ENCODE results near the gene EPS8.

The EPS8 gene

GRCh38 chr12:15772405-15773018, 16.7 kb downstream of the EPS8 start:
- Histone ChIP-seq H3K27me3 (replicated peaks; ENCODE audit: insufficient read depth, low read length) (no peaks in the 10 kb centered on the region), H3K4me3 (ENCODE audit: low read length) (no peak overlapping the region), H3K9me3 (replicated peaks; ENCODE audit: insufficient read depth, low read length) (no peaks in the 10 kb centered on the region), H3K36me3 (replicated peaks; ENCODE audit: insufficient read depth, low read length) (no peaks in the 10 kb centered on the region), H3F3A (ENCODE audit: insufficient read depth, low read length) (no peaks in the 10 kb centered on the region), H3K27ac (ENCODE audit: low read length) (no peak overlapping the region), H2AFZ (ENCODE audit: low read length) (no peak overlapping the region), H3K79me2 (ENCODE audit: low read length) (no peaks in the 10 kb centered on the region), H3K4me1 (ENCODE audit: low read length) (no peaks in the 10 kb centered on the region), H3K4me2 (ENCODE audit: low read depth, low read length) (no peak overlapping the region), H4K20me1 (ENCODE audit: insufficient read depth, low read length) (no peaks in the 10 kb centered on the region), H3K9me2 (replicated peaks; ENCODE audit: insufficient read depth, low read length) (no peaks in the 10 kb centered on the region), H3K9ac (ENCODE audit: low read length) (no peak overlapping the region)
- TF ChIP-seq, protein P1, sequence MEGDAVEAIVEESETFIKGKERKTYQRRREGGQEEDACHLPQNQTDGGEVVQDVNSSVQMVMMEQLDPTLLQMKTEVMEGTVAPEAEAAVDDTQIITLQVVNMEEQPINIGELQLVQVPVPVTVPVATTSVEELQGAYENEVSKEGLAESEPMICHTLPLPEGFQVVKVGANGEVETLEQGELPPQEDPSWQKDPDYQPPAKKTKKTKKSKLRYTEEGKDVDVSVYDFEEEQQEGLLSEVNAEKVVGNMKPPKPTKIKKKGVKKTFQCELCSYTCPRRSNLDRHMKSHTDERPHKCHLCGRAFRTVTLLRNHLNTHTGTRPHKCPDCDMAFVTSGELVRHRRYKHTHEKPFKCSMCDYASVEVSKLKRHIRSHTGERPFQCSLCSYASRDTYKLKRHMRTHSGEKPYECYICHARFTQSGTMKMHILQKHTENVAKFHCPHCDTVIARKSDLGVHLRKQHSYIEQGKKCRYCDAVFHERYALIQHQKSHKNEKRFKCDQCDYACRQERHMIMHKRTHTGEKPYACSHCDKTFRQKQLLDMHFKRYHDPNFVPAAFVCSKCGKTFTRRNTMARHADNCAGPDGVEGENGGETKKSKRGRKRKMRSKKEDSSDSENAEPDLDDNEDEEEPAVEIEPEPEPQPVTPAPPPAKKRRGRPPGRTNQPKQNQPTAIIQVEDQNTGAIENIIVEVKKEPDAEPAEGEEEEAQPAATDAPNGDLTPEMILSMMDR (IDR thresholded peaks at IDR 0.05; ENCODE audit: low read length) = peak; percentile 37
- TF ChIP-seq EZH2phosphoT487 (IDR thresholded peaks at IDR 0.05; ENCODE audit: low read length) = no peak
- DNase-seq = no peak

GRCh38 chr12:15770581-15770980, 18.6 kb downstream of the EPS8 start:
- no peak overlapping the region for H3K27ac ChIP-seq (ENCODE audit: low read length)
- no peak overlapping the region for H3K4me2 ChIP-seq (ENCODE audit: low read depth, low read length)
- TF ChIP-seq EZH2phosphoT487 (IDR thresholded peaks at IDR 0.05; ENCODE audit: low read length) (no peak), EZH2 (optimal IDR thresholded peaks at IDR 0.05; ENCODE audit: low read depth, low read length) (no peak)
- TF ChIP-seq, protein P1 (IDR thresholded peaks at IDR 0.05; ENCODE audit: low read length) = no peak
- H3K79me2 ChIP-seq (ENCODE audit: low read length) = no peaks in the 10 kb centered on the region
- no peak overlapping the region for H3K9ac ChIP-seq (ENCODE audit: low read length)
- no peaks in the 10 kb centered on the region for H3F3A ChIP-seq (ENCODE audit: insufficient read depth, low read length)
- H4K20me1 ChIP-seq (ENCODE audit: insufficient read depth, low read length) = no peaks in the 10 kb centered on the region
- no peaks in the 10 kb centered on the region for H3K36me3 ChIP-seq (replicated peaks; ENCODE audit: insufficient read depth, low read length)
- H2AFZ ChIP-seq (ENCODE audit: low read length) = no peak overlapping the region
- no peaks in the 10 kb centered on the region for H3K27me3 ChIP-seq (replicated peaks; ENCODE audit: insufficient read depth, low read length)
- no peak for DNase-seq
- H3K4me1 ChIP-seq (ENCODE audit: low read length) = no peaks in the 10 kb centered on the region
- H3K4me3 ChIP-seq (ENCODE audit: low read length) = no peak overlapping the region
- no peaks in the 10 kb centered on the region for H3K9me2 ChIP-seq (replicated peaks; ENCODE audit: insufficient read depth, low read length)
- H3K9me3 ChIP-seq (replicated peaks; ENCODE audit: insufficient read depth, low read length) = no peaks in the 10 kb centered on the region

- Histone ChIP-seq H3K4me1 (ENCODE audit: low read length) (no peaks in the 10 kb centered on the region), H3K27ac (ENCODE audit: low read length) (no peak overlapping the region), H3K4me2 (ENCODE audit: low read depth, low read length) (no peak overlapping the region), H3K79me2 (ENCODE audit: low read length) (no peaks in the 10 kb centered on the region), H3K9ac (ENCODE audit: low read length) (no peak overlapping the region), H3K9me2 (replicated peaks; ENCODE audit: insufficient read depth, low read length) (no peaks in the 10 kb centered on the region), H3K9me3 (replicated peaks; ENCODE audit: insufficient read depth, low read length) (no peaks in the 10 kb centered on the region), H3K27me3 (replicated peaks; ENCODE audit: insufficient read depth, low read length) (no peaks in the 10 kb centered on the region), H3K36me3 (replicated peaks; ENCODE audit: insufficient read depth, low read length) (no peaks in the 10 kb centered on the region), H3K4me3 (ENCODE audit: low read length) (no peak overlapping the region), H3F3A (ENCODE audit: insufficient read depth, low read length) (no peaks in the 10 kb centered on the region), H2AFZ (ENCODE audit: low read length) (no peak overlapping the region), H4K20me1 (ENCODE audit: insufficient read depth, low read length) (no peaks in the 10 kb centered on the region)
- no peak for DNase-seq
- TF ChIP-seq EZH2 (optimal IDR thresholded peaks at IDR 0.05; ENCODE audit: low read depth, low read length) = no peak
- no peak for TF ChIP-seq EZH2phosphoT487 (IDR thresholded peaks at IDR 0.05; ENCODE audit: low read length)
Observed at GRCh38 chr12:15770021-15770420, 19.2 kb downstream of the EPS8 start.

DNA sequence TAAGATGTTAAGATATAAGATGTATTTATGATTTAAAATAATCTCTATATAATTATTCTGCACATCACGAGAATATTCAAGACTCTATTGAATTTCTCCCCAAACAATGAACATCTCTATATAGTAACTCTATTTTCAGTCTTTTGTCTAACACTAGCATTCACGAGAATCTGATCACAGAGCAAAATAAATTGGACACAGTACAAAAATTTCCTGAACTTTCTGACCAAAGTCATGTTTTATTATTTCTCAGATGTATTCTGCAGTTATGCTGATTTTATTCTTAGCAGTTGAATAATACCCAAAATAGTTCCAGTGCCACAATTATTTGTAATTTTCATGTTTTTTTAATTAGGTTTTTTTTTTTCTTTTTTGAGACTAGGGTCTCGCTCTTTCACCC, 19.6 kb downstream of the EPS8 start:
- no peak overlapping the region for H3K4me3 ChIP-seq (ENCODE audit: low read length)
- no peaks in the 10 kb centered on the region for H4K20me1 ChIP-seq (ENCODE audit: insufficient read depth, low read length)
- H3F3A ChIP-seq (ENCODE audit: insufficient read depth, low read length) = no peaks in the 10 kb centered on the region

More for the DNA sequence above, 19.6 kb downstream of the EPS8 start:
- no peak overlapping the region for H3K4me2 ChIP-seq (ENCODE audit: low read depth, low read length)
- DNase-seq = no peak
- H3K4me1 ChIP-seq (ENCODE audit: low read length) = no peaks in the 10 kb centered on the region
- no peaks in the 10 kb centered on the region for H3K9me2 ChIP-seq (replicated peaks; ENCODE audit: insufficient read depth, low read length)
- no peaks in the 10 kb centered on the region for H3K9me3 ChIP-seq (replicated peaks; ENCODE audit: insufficient read depth, low read length)
- H3K27me3 ChIP-seq (replicated peaks; ENCODE audit: insufficient read depth, low read length) = no peaks in the 10 kb centered on the region
- no peak overlapping the region for H2AFZ ChIP-seq (ENCODE audit: low read length)
- TF ChIP-seq, protein P1 (IDR thresholded peaks at IDR 0.05; ENCODE audit: low read length) = no peak
- TF ChIP-seq EZH2 (optimal IDR thresholded peaks at IDR 0.05; ENCODE audit: low read depth, low read length) (no peak), EZH2phosphoT487 (IDR thresholded peaks at IDR 0.05; ENCODE audit: low read length) (no peak)
- H3K79me2 ChIP-seq (ENCODE audit: low read length) = no peaks in the 10 kb centered on the region
- H3K36me3 ChIP-seq (replicated peaks; ENCODE audit: insufficient read depth, low read length) = no peaks in the 10 kb centered on the region
- H3K9ac ChIP-seq (ENCODE audit: low read length) = no peak overlapping the region
- no peak overlapping the region for H3K27ac ChIP-seq (ENCODE audit: low read length)

All from MM.1S (cell line).